Testis (tissue), 3 donors: ENCODE data around the gene MAPK11. TPM values are rescaled to one million over a fixed set of nuclear protein-coding genes. Genes with fewer than 3 reads are reported as not detected.
A peak's percentile ranks its signal among the peaks of the same experiment; 100 is the strongest.

Experiments
- DNase-seq: peaks from one replicate; pipeline ENCODE4 v3.0.0-alpha.2; 2019
- H3K27ac ChIP-seq, 2 donors: fragments of 200-600 bp; sonication (generic); one replicate each; pipeline ENCODE4 v1.5.1; 2019
- H3K27me3 ChIP-seq: fragments of 200-600 bp; sonication (generic); one replicate; pipeline ENCODE4 v1.5.1; 2019
- H3K36me3 ChIP-seq: fragments of 200-600 bp; sonication (generic); one replicate; pipeline ENCODE4 v1.5.1; 2017; ENCODE audit warnings: low read depth; ENCODE audit errors: missing control alignments
- H3K4me1 ChIP-seq: fragments of 200-600 bp; sonication (generic); one replicate; pipeline ENCODE4 v1.5.1; 2019
- H3K4me3 ChIP-seq, 2 donors: fragments of 200-600 bp; sonication (generic); one replicate each; pipeline ENCODE4 v1.5.1; 2017 to 2019
- H3K9me3 ChIP-seq: fragments of 200-600 bp; sonication (generic); one replicate; pipeline ENCODE4 v1.5.1; 2017
- CTCF ChIP-seq, 3 experiments: fragments of 450-650 bp in 2 of 3; fragments of 200-600 bp in 1 of 3; sonication (generic) in 1 of 3; IDR thresholded peaks; one replicate each; pipeline ENCODE4 v1.5.1; 2016 to 2019; ENCODE audit warnings: antibody characterized with exemption in 3 of 3, mild to moderate bottlenecking in 2 of 3, moderate library complexity in 1 of 3
- POLR2A ChIP-seq: fragments of 450-650 bp; IDR thresholded peaks from one replicate; pipeline ENCODE4 v1.6.1; 2017; ENCODE audit warnings: antibody characterized with exemption, mild to moderate bottlenecking, moderate library complexity
- WGBS, 2 donors: methylation state at CpG; one replicate each; pipeline ENCODE4 v1.1.5; 2018; 5-methylcytosine and 5-hydroxymethylcytosine counted together
- intact Hi-C: fragments of 100-400 bp; cut with DNase I; formaldehyde crosslinking; loops from one replicate; pipeline ENCODE4 v1.15.1; 2023; ENCODE audit warnings: low total_unique reads
- polyA plus RNA-seq: library from polyadenylated mRNA; stranded (reverse); fragments of 350-450 nt; fragmentation: Illumina TruSeq; extraction: RNeasy Lipid Tissue Mini Kit (QIAGEN cat#74804); gene quantifications from one replicate; pipeline ENCODE4 v1.2.3, GENCODE V29; 2014; ENCODE audit warnings: low read depth, low replicate concordance; ENCODE audit not compliant: insufficient read depth
- total RNA-seq, 2 donors: library from RNA; depleted of rRNA; stranded (reverse); fragments of >200 nt; gene quantifications; one replicate each; pipeline ENCODE4 v1.2.3, GENCODE V29; 2016

Gene MAPK11
- total and polyA plus RNA-seq, 3 donors from 2014 or later: 6.4 to 10.7 (median 8.3) TPM

GRCh38 chr22:50305923-50306566 is 35.9 kb upstream of the MAPK11 start:
- intact Hi-C loops: no loop called here
- peaks cover 62% of the 10 kb centered on the region for H3K4me1 ChIP-seq
- H3K27ac ChIP-seq: peak overlapping the region; percentile 68 to 87
- TF ChIP-seq POLR2A (no peak), CTCF (IDR thresholded peaks at IDR 0.05) (peak in 1 of 3 experiments; percentile 15)
- no peaks in the 10 kb centered on the region for H3K36me3 ChIP-seq
- H3K27me3 ChIP-seq: no peaks in the 10 kb centered on the region
- DNase-seq: peak; percentile 91
- no peaks in the 10 kb centered on the region for H3K9me3 ChIP-seq
- H3K4me3 ChIP-seq: peak overlapping the region; percentile 87 to 89
- WGBS, 2 donors: 16 to 22% methylated on average over 15 to 19 of the region's 21 CpGs

- H3K4me1 ChIP-seq: peaks cover 68% of the 10 kb centered on the region
- H3K9me3 ChIP-seq: no peaks in the 10 kb centered on the region
- 60 to 61% methylated on average over 8 to 14 of the region's 14 CpGs for WGBS, 2 donors
- no peaks in the 10 kb centered on the region for H3K27me3 ChIP-seq
- TF ChIP-seq POLR2A (no peak), CTCF (IDR thresholded peaks at IDR 0.05) (no peak)
- no peak for DNase-seq
- peak overlapping the region; percentile 87 to 89 for H3K4me3 ChIP-seq
- H3K36me3 ChIP-seq: no peaks in the 10 kb centered on the region
- peak overlapping the region; percentile 68 to 87 for H3K27ac ChIP-seq
- intact Hi-C loops: no loop called here
Measured at GRCh38 chr22:50305393-50305922, 35.3 kb upstream of the MAPK11 start.

GRCh38 chr22:50304528-50305392 is 34.6 kb upstream of the MAPK11 start:
- 48 to 52% methylated on average over 7 to 22 of the region's 22 CpGs for WGBS, 2 donors
- peaks cover 72% of the 10 kb centered on the region for H3K4me1 ChIP-seq
- TF ChIP-seq POLR2A (no peak), CTCF (IDR thresholded peaks at IDR 0.05) (no peak)
- H3K36me3 ChIP-seq: no peaks in the 10 kb centered on the region
- H3K9me3 ChIP-seq: no peaks in the 10 kb centered on the region
- no peak for DNase-seq
- intact Hi-C loops: no loop called here
- H3K27ac ChIP-seq: peak overlapping the region; percentile 68 to 87
- no peaks in the 10 kb centered on the region for H3K27me3 ChIP-seq
- H3K4me3 ChIP-seq: peak overlapping the region in 1 of 2 donors; percentile 89

- peaks cover 66% of the 10 kb centered on the region for H3K4me1 ChIP-seq
- peak overlapping the region; percentile 68 to 87 for H3K27ac ChIP-seq
- H3K4me3 ChIP-seq: no peak overlapping the region
- DNase-seq: no peak
- no peaks in the 10 kb centered on the region for H3K27me3 ChIP-seq
- 60 to 73% methylated on average over 2 to 11 of the region's 11 CpGs for WGBS, 2 donors
- H3K36me3 ChIP-seq: no peaks in the 10 kb centered on the region
- intact Hi-C loops: no loop called here
- TF ChIP-seq POLR2A (no peak), CTCF (IDR thresholded peaks at IDR 0.05) (no peak)
- H3K9me3 ChIP-seq: no peaks in the 10 kb centered on the region
Measured at GRCh38 chr22:50303848-50304527, 33.8 kb upstream of the MAPK11 start.
